Endothelial cell of umbilical vein (primary cell): Measurements from ENCODE around the gene SPINK5.

ENCODE experiments used
- GATA2 ChIP-seq: IDR thresholded peaks from 2 replicates; pipeline ENCODE4 v1.7.0; 2011; ENCODE audit warnings: low read depth, mild to moderate bottlenecking, moderate library complexity, mixed read lengths, low read length; ENCODE audit not compliant: insufficient read length, insufficient read depth
- POLR2A ChIP-seq: IDR thresholded peaks from 2 replicates; pipeline ENCODE4 v1.6.1; 2012; ENCODE audit warnings: low read depth, mild to moderate bottlenecking, control low read depth, low read length
- TF ChIP-seq, protein P1 (sequence below): IDR thresholded peaks from 2 replicates; pipeline ENCODE4 v1.6.1; 2011; ENCODE audit not compliant: insufficient read depth, insufficient read length
- TF ChIP-seq, protein P2 (sequence below), 2 donors: IDR thresholded peaks; 1 replicate in 1 of 2; 2 replicates in 1 of 2; pipeline ENCODE4 v1.5.1; 2011; ENCODE audit warnings: low read length in 2 of 2, mild to moderate bottlenecking in 2 of 2, moderate library complexity in 2 of 2, control low read depth in 1 of 2, inconsistent platforms in 1 of 2, low read depth in 1 of 2; ENCODE audit not compliant: insufficient read depth in 1 of 2; ENCODE audit errors: extremely low read depth in 1 of 2

DNA sequence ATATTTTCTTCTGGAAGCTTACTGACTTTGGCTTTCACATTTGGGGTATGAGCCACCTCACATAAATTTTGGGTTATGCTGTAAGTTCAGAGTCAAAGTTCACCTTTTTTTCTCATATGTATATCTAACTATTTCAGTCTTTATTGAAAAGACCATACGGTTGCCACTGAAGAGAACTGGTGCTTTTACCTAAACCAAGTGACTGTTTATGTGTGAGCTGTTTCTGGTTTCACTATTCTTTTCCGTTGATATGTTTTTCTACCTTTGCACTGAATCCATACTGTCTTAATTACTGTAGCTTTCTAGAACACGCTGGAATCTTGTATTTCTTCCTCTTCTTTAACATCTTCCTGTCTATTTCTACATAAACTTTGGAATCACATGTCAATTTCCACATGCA is 36.3 kb upstream of the SPINK5 start:
- TF ChIP-seq GATA2 (no peak), POLR2A (no peak)
- TF ChIP-seq, protein P1, sequence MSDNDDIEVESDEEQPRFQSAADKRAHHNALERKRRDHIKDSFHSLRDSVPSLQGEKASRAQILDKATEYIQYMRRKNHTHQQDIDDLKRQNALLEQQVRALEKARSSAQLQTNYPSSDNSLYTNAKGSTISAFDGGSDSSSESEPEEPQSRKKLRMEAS, result no peak
- TF ChIP-seq, protein P2, sequence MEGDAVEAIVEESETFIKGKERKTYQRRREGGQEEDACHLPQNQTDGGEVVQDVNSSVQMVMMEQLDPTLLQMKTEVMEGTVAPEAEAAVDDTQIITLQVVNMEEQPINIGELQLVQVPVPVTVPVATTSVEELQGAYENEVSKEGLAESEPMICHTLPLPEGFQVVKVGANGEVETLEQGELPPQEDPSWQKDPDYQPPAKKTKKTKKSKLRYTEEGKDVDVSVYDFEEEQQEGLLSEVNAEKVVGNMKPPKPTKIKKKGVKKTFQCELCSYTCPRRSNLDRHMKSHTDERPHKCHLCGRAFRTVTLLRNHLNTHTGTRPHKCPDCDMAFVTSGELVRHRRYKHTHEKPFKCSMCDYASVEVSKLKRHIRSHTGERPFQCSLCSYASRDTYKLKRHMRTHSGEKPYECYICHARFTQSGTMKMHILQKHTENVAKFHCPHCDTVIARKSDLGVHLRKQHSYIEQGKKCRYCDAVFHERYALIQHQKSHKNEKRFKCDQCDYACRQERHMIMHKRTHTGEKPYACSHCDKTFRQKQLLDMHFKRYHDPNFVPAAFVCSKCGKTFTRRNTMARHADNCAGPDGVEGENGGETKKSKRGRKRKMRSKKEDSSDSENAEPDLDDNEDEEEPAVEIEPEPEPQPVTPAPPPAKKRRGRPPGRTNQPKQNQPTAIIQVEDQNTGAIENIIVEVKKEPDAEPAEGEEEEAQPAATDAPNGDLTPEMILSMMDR (IDR thresholded peaks at IDR 0.05; ENCODE audit: extremely low read depth in 1 of 2, insufficient read depth in 1 of 2, low read depth in 1 of 2, low read length in 2 of 2), result no peak
